A673 (cell line): ENCODE results near the gene B4GALT4. TPM values are rescaled to one million over a fixed set of nuclear protein-coding genes. Genes with fewer than 3 reads are reported as not detected.
"Not testable (repeated sequence)": the region's sequence is repeated elsewhere in the genome, so short reads cannot be mapped to it uniquely, and the experiment has no call there.

ENCODE experiments used
- BruUV-seq: library from RNA; stranded (reverse); fragments of 400-500 nt; replicated peaks from 2 replicates; lab custom pipeline; 2021; lab: Mats Ljungman, UMichigan
- CTCF ChIA-PET: fragments of 300-600 bp; sonication (Branson Sonifier 250); formaldehyde crosslinking; loops from one replicate; lab custom pipeline; 2022; ENCODE audit warnings: antibody characterized with exemption; lab: Charles Lee
- POLR2A ChIA-PET: fragments of 300-600 bp; sonication (Branson Sonifier 250); formaldehyde crosslinking; loops from one replicate; lab custom pipeline; 2022; ENCODE audit warnings: antibody characterized with exemption; ENCODE audit not compliant: low non-redundant PET; lab: Charles Lee
- DNase-seq: peaks from one replicate; pipeline ENCODE4 v3.0.0-alpha.2; 2015; ENCODE audit warnings: low spot score
- H3K27ac ChIP-seq: fragments of 200-600 bp; sonication (generic); 2 replicates; pipeline ENCODE4 v1.5.1; 2016; ENCODE audit warnings: mixed run types, low read depth, mild to moderate bottlenecking, mixed read lengths, antibody characterized with exemption, low read length; ENCODE audit not compliant: poor library complexity, severe bottlenecking
- H3K27me3 ChIP-seq: fragments of 200-600 bp; sonication (generic); replicated peaks from 2 replicates; pipeline ENCODE4 v1.6.1; 2017; ENCODE audit warnings: mixed run types, low read depth, mild to moderate bottlenecking, mixed read lengths, antibody characterized with exemption, low read length; ENCODE audit not compliant: insufficient read depth, poor library complexity
- H3K36me3 ChIP-seq: fragments of 200-600 bp; sonication (generic); 2 replicates; pipeline ENCODE4 v1.6.1; 2016; ENCODE audit warnings: mixed run types, mild to moderate bottlenecking, mixed read lengths, antibody characterized with exemption, low read length; ENCODE audit not compliant: insufficient read depth, poor library complexity, severe bottlenecking
- H3K4me1 ChIP-seq: fragments of 200-600 bp; sonication (generic); 2 replicates; pipeline ENCODE4 v1.6.1; 2017; ENCODE audit warnings: mixed run types, mild to moderate bottlenecking, mixed read lengths, antibody characterized with exemption, low read length; ENCODE audit not compliant: insufficient read depth, poor library complexity, severe bottlenecking
- H3K4me3 ChIP-seq: fragments of 200-600 bp; sonication (generic); 2 replicates; pipeline ENCODE4 v1.5.1; 2016; ENCODE audit warnings: low read depth, mixed run types, mild to moderate bottlenecking, mixed read lengths, low read length; ENCODE audit not compliant: poor library complexity, severe bottlenecking
- H3K9me3 ChIP-seq: fragments of 200-600 bp; sonication (generic); 2 replicates; pipeline ENCODE4 v1.6.1; 2016; ENCODE audit warnings: mixed run types, low read depth, mild to moderate bottlenecking, mixed read lengths, antibody characterized with exemption, low read length; ENCODE audit not compliant: poor library complexity, severe bottlenecking
- CTCF ChIP-seq: fragments of 300-800, 200-600 bp; sonication (generic); conservative IDR thresholded peaks from 2 replicates; pipeline ENCODE4 v1.5.1; 2017; ENCODE audit warnings: low read depth, mild to moderate bottlenecking, antibody characterized with exemption, low read length, moderate library complexity, mixed read lengths
- EZH2 ChIP-seq: fragments of 200-600 bp; sonication (generic); IDR thresholded peaks from 2 replicates; pipeline ENCODE4 v1.6.1; 2017; ENCODE audit warnings: borderline replicate concordance, low read depth, mild to moderate bottlenecking, mixed read lengths, antibody characterized with exemption, low read length; ENCODE audit not compliant: poor library complexity, severe bottlenecking
- intact Hi-C: fragments of 100-400 bp; cut with micrococcal nuclease; formaldehyde crosslinking; loops from one replicate; pipeline ENCODE4 v1.10.0; 2022; ENCODE audit not compliant: unreplicated experiment
- total RNA-seq: library from RNA; stranded (reverse); gene quantifications from 2 replicates; pipeline ENCODE4 v1.2.3, GENCODE V29; 2021

B4GALT4 gene
- total RNA-seq, 1 experiment from 2014 or later, result 10.8 TPM

- no peak overlapping the region for H3K4me3 ChIP-seq
- CTCF ChIA-PET, result no interaction called here
- TF ChIP-seq EZH2 (no peak), CTCF (no peak)
- H3K4me1 ChIP-seq, result peaks cover 11% of the 10 kb centered on the region
- DNase-seq, result no peak
- H3K27me3 ChIP-seq, result no peaks in the 10 kb centered on the region
- BruUV-seq, result no TSS peak
- H3K27ac ChIP-seq, result no peak overlapping the region
- intact Hi-C loops, result no loop called here
- POLR2A ChIA-PET, result no interaction called here
- H3K36me3 ChIP-seq, result no peaks in the 10 kb centered on the region
- H3K9me3 ChIP-seq, result no peaks in the 10 kb centered on the region
Measured at GRCh38 chr3:119243712-119244111, 3.0 kb upstream of the B4GALT4 start.

- BruUV-seq, intact Hi-C loops: not testable (repeated sequence)
- CTCF ChIA-PET, result interaction anchor here (0.7 kb wide), 1 partner anchor 397 kb away, joined by 3 read pairs; no protein-coding TSS in a partner anchor
Measured at GRCh38 chr3:119243058-119243529, 2.4 kb upstream of the B4GALT4 start.

GRCh38 chr3:119242387-119243057 is 1.8 kb upstream of the B4GALT4 start:
- BruUV-seq, H3K27me3 ChIP-seq, H3K36me3 ChIP-seq, H3K9me3 ChIP-seq, H3K27ac ChIP-seq, intact Hi-C loops, DNase-seq, H3K4me3 ChIP-seq: not testable (repeated sequence)
- peaks cover 11% of the 10 kb centered on the region for H3K4me1 ChIP-seq
- POLR2A ChIA-PET, result interaction anchor here (0.6 kb wide), 1 partner anchor 1117 kb away, joined by 3 read pairs; no protein-coding TSS in a partner anchor
- CTCF ChIA-PET, result interaction anchor here (0.7 kb wide), 1 partner anchor 398 kb away, joined by 3 read pairs; no protein-coding TSS in a partner anchor

More at GRCh38 chr3:119243058-119243529, 2.4 kb upstream of the B4GALT4 start:
- H3K9me3 ChIP-seq, H3K36me3 ChIP-seq, H3K27ac ChIP-seq, DNase-seq, H3K27me3 ChIP-seq, H3K4me3 ChIP-seq: not testable (repeated sequence)
- peaks cover 11% of the 10 kb centered on the region for H3K4me1 ChIP-seq
- POLR2A ChIA-PET, result interaction anchor here (0.6 kb wide), 1 partner anchor 1118 kb away, joined by 3 read pairs; no protein-coding TSS in a partner anchor

GRCh38 chr3:119240101-119240590 is 532 bp downstream of the B4GALT4 start:
- TF ChIP-seq EZH2 (no peak), CTCF (no peak)
- DNase-seq, result peak; percentile 14
- no peaks in the 10 kb centered on the region for H3K9me3 ChIP-seq
- H3K4me3 ChIP-seq, result peak overlapping the region; percentile 83
- intact Hi-C loops, result no loop called here
- BruUV-seq, result no TSS peak
- H3K27me3 ChIP-seq, result no peaks in the 10 kb centered on the region
- ChIA-PET POLR2A (no interaction called here), CTCF (interaction anchor here (1.4 to 1.7 kb wide), 3 partner anchors 113 to 357 kb away, joined by 4 to 14 read pairs (median 4); no protein-coding TSS in a partner anchor)
- peak overlapping the region; percentile 74 for H3K27ac ChIP-seq
- H3K36me3 ChIP-seq, result no peaks in the 10 kb centered on the region
- H3K4me1 ChIP-seq, result peaks cover 11% of the 10 kb centered on the region
